Stimulated activated CD8-positive, alpha-beta memory T cell treated with anti-CD3 and anti-CD28 coated beads, Interleukin-12 subunit alpha, Interleukin-12 subunit beta, amount 100 ng/mL, for 1 hour (primary cell): ENCODE measurements around the gene MSI2.

Source experiments
- DNase-seq: peaks from one replicate; pipeline ENCODE4 v3.0.0-alpha.2; 2020; ENCODE audit warnings: low read depth

The MSI2 gene

DNA sequence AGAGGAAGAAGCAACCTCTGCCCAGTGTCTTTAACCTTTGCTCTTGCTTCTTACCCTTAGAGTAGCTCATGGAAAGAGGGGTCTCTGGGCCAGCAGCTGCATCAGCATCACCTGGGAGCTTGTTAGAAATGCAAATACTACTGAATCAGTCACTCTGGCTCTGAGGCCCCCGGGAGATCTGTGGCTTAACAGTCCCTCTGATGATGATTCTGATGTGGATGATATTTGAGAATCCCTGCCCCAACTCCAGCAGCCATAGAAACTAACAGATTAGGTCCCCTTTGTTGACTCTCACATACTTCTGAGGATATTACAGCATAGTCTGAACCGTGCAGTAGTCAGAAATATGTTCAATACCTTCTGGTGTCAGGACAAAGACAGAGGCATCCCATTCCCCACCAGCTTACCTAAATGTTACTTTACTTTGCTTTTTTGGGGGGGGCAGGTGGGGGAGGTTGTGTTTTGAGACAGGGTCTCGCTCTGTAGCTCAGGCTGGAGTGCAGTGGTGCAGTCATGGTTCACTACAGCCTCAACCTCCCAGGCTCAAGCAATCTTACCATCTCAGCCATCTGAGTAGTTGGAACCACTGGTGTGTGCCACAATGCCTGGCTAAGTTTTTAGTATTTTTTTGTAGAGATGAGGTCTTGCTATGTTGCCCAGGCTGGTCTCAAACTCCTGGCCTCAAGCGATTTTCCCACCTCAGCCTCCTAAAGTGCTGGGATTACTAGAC is 268.7 kb downstream of the MSI2 start:
- DNase-seq: no peak

DNA sequence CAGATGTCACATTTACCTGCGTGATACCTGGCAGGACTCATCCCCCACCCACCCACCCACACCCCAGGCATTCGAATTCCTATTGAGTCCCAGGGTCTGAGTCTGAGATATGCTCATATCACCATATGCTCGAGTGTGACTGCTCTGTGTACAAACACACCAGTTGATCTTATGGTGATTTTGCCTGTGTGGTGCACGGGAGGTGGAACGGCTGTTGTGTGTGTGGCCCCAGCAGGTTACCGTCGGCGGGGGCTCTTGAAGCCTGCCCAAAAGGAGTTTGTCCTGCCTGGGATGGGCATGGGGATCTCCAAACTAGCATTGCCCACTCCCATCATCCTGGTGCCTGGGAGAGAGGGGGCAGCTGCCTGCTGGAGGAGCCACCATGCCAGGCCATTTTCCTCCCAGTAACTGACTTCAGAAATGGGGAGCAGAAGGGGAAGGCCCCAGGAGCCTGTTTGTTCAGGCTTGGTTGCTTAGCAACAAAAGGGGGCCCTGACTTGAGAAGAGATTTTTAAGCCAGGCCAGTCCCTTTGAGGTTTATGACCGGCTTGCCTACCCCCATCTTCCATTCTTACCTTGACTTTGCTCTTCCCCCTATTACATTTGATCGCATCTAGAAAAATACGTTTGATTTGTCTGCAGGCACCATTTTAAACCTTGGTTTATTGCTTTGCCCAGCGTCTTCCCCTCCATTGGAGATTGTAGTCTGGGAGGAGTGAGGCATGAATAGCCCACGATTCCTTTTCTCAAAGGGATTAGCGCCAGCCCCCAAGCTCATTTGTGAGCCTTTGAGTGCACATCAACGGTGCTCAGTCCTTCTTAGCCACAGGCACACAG is 271.1 kb downstream of the MSI2 start:
- no peak for DNase-seq

DNA sequence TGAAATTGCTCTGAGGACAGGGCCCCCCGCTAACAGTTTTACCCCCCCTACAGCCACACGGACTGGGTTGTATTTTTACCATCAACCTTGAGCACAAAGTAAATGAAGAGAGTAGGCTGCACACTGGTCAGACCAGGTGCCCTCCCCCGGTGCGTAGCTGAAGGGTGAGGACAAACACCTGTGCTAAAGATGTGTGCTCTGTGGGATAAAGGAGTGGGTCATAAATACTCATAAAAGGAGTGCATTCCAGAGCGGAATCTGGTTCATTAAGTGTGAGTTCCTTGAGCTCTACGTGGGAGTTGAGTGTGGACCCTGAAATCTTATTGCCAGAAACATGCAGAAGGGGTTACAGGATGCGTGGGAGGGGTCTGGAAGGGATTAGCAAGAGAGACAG is 271.7 kb downstream of the MSI2 start:
- DNase-seq: no peak

DNA sequence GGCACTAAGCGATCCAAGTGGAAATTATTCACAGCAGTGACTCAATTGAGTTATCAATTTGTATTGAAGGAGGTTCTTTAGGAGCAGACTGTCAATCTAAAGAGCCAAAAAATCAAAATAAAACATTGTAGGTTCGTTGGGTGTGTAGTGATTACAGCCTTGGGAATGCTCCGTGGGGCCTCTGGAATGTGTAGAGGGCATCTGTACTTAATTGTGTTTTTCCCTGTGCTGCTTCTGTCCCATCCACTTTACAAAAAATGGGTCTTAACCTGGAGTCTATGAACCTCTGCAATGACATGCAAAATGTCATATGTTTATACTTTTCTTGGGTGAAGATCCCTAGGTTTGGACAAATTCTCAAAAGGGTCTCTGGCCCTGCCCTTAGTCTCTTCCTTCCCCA is 273.7 kb downstream of the MSI2 start:
- DNase-seq: no peak

DNA sequence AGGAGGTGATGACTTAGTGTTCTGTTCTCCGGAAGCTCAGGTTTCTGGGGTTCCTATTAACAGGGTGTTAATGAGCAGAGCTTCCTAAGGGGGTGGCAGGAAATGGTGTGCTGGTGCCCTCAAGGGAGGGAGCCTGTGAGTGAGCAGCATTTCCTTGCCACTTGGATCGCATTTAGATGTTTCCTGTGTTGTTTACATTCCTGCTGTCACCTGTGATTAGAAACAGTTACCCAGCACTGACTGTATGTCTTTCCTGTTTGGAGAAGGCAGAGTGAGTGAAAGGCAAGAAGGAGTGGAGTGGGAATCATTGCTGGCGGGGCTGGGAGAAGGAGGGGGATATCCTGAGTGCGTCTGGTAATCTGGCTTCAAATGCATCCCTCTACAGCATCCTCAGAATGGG is 274.2 kb downstream of the MSI2 start:
- DNase-seq: no peak

DNA sequence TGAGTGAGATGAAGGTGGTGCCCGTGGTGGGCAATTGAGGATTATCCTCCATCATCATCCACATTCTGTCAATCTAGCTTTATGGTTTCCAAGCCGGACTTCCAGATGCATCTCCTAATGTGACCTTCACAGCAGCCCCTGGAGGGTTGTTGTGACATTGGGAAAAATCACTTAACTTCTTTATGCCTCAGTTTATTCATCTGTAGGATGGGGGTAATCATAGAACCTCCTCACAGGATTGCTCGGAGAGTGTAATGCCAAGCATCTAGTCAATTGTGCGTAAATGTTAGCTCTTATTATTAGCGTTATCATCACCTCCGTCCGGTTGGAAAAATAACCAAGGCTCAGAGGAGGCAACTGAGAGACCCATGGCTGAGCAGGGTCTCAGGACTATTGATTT is 274.8 kb downstream of the MSI2 start:
- DNase-seq: no peak

DNA sequence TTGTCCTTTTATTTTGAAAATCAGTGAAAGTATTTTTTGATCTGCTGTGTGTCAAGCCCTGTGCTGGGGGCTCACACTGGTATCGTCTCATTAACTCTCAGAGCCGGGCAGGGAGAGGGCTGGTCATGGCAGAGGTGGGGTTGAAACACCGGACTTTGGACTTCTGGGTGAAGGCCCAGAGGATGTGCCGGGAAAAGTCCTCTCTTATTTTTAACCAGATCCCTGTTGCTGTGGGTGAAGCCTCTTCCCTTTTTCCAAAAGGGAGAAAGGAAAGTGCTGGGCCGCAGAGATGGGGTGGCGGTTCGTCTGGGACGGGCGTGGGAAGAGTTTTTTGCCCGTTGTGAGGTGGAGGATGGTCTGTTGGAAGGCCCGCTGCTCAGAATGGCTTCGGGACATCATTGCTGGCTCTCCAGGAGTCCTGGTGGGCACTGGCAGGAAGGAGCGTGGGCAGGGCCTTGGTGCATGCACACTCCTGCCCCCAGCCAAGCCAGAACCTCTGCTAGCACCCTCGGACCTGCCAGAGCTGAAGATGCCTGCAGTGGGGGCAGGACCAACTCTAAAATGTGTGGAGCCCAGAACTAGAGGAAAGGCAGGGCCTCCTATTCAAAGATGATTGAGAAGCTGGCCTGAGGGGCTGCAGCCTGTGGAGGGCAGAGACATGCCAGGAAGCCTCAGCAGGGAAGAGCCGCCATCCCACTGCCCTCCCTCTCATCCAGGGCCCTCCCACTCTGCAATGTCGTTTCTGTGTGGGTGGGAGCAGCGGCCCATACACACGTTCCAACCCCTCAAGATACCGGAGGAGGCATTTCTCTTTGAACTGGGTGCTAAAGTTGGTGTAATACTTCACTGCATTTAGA is 275.6 kb downstream of the MSI2 start:
- DNase-seq: no peak

DNA sequence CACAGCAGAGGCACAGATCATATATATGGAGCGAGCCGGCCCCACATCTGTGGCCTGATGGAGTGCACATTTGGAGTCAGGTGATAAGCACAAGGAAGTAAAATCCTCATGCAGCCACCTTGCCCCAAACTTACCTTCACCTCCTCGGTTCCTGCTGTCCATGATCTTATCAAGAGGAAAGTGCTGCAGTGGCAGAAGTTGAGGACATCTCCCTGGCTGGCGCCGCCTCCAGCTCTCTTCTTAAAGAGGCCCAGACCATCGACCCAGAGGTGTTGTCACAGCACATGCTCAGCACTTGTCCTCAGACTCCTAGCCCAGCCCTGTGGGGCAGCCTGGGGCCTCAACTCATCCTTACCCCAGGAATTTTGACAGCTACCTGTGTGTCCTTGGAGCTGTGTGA is 276.2 kb downstream of the MSI2 start:
- DNase-seq: no peak

DNA sequence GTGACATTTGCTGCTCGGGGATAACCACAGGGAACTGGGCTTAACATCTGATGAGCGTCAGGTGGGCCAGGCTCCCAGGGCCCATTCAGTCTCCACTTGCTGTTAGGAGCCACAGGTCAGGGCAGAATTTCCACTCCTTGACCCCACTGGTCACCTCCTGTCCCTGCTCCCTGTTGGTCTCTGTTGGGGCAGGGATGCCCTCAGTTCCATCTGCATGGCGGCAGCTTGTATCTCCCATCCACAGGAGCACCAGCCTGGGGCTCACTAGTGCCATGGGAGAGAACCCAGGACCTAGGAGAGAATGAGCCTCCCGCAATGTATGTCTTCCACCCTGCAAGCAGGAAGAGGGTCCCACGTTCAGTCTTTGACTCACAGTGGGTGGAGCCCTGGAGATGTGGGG is 276.6 kb downstream of the MSI2 start:
- no peak for DNase-seq

DNA sequence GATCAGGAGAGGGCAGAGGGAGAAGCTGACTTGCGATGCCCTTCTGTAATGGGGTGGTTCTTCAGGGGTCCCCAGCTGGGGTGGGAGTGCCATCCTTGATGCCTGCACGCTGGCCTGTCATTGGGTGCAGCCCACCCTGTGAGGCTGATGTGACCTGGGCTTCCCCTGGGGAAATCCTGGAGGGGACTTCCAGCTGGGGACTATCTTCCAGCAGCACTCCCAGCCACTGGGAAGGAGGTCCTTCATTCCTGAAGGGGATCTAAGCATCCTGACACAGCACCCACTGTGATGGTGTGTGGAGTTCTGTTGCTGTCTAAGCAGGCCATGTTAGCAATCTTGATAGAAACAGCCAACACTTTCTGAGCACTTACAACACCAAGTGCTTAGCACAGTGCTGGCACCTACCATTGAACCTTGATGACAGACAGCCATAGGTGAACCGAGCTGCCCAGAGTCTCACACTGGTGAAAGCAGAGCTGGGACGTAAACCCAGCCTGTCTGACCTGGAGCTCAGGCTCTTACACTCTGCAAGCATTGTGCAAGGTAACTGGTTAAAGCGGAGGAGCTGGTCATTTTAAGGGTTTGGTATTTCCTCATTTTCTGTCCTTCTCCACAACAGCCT is 277.5 kb downstream of the MSI2 start:
- DNase-seq: no peak

DNA sequence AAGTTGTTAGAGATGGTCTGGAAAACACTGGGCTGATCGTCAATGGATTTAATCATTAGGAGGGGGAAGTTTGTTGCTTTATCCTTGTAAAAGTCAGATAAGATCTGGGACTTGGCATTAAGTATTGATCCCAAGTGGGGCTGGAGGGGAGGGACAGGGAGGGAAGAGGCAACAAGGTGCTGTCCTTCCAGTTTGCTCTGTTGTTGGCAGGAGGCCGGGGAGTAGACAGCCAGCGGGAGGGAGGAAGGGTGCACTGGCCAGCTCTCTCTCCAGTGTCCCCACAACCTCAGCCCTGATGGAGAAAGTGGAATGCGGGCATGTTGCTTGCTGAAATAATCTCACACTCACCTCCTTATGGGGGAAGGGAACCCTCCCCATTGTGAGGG is 278.5 kb downstream of the MSI2 start:
- DNase-seq: no peak

DNA sequence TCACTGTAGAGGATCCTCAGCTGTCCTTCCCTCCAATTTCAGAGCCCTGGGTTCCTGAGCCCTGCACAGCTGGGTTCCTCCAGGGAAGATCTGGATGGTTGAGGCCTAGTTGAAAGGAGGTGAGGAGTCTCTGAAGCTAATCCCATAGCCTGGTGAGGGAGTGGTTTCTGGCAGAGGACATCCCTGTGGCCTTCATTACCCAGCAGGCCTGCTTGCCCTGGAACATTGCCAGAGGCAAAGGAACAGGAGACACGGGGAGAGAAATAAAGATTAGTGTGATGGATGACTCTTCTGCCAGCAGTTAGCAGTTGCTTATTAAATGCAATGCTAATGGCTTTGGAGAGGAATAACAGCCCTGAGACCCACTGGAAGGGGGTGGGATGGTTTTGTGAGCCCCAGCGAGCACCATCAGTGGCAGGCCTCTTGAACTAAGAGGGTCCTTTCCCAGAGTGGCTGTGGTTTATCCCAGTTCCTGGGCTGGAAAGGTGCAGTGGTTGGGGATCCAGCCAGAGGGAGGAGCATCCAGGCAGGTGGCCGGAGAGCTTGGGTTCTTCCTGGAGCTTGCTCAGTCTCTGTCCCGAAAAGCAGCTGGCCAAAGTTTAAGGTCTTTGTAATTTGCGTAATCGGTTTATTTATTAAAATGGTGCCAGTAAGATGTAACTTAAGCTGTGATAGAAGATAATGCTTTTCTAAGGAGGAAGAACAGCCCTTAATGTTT is 279.1 kb downstream of the MSI2 start:
- DNase-seq: no peak

DNA sequence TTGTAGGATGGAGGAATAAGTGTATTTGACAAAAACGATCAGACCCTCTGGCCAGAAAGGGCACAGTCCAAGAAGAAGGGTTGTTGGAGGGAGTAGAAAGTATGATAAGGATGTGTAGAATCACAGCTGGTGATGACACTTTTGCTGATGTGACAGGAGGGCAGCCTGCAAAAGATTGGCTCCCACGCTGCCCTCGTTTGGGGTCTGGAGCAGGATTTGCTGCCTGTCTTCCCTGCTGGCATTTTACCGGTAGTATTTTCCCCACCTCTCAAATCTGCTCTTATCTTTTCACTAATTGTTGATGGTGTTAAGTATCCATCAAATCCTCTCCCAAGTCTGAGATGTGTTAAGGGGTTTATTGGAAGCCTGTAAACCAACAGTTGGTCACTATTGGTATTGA is 280.0 kb downstream of the MSI2 start:
- no peak for DNase-seq

DNA sequence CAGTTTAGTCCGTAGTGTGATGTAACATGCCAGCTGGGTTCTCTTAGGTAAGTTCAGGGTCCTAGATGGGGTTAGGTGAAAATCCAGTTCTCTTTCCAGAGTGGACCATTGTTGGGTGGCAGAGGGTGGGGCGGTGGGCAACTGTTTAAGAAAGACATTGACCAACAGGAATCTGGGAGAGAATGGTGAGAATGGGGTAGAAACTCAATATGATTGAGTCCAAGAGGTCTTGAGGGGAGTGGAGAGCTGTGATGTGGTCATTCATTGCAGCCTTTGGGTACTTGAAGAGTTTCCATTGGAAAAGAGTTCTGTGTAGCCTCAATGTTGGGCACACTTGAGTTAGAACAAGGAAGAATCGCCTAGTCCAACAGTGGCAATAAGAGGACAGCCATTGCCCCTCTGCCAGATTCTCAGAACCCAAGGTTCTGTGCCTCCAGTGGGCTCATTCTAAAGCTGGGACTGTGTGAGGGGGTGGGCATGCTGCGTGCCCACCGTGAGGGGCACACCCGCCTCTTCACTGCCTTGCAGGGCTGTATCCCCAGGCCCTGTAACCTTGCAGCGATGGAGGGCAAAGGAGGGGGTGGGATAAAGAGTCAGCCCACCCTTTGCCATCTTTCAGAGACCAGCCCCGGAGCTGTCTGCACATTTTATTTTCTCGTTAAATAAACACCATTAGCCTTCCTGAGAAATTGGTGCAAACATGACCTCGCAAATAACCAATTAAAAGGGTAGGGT is 280.6 kb downstream of the MSI2 start:
- no peak for DNase-seq

DNA sequence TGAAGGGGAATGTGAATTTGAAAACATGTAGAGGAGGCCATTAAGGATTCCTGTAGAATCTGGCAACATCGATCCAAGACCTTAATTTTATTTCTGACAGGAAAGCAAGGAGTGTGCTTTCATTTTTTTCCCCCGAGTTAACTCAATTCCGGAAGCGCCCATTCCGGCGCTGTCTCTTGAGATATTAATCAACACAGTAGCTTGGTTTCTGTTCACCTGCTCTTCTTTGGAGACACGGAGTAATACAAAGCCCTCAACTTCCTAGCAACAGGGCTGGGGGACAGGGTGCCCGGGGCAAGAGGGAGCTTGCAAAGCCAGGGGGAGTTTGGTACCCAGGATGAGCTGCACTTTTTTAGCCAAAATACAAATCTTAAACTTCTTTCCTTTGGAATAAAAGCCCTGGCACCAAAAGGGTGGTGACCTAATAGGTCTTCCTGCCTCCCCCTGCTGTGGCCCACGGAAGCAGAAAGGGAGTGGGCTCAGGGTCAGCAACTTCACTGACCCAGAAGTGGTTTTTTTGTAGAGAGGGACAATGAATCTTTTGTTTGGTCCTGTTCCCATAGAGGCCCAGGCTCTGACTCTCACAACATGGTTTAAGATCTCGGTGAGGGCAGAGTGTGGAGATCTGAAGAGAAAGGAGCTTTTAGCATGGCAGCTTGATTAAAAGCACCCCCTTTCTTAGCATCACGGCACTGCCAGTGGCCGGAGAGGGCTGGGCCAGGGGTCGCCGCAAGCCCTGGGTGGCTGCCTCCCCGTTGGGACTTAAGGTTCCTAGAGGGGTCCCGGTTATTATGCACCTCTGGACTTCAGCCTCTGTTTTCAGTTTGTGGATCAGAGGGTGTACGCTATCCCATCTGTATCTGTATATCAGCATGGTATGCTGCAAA is 281.4 kb downstream of the MSI2 start:
- no peak for DNase-seq

DNA sequence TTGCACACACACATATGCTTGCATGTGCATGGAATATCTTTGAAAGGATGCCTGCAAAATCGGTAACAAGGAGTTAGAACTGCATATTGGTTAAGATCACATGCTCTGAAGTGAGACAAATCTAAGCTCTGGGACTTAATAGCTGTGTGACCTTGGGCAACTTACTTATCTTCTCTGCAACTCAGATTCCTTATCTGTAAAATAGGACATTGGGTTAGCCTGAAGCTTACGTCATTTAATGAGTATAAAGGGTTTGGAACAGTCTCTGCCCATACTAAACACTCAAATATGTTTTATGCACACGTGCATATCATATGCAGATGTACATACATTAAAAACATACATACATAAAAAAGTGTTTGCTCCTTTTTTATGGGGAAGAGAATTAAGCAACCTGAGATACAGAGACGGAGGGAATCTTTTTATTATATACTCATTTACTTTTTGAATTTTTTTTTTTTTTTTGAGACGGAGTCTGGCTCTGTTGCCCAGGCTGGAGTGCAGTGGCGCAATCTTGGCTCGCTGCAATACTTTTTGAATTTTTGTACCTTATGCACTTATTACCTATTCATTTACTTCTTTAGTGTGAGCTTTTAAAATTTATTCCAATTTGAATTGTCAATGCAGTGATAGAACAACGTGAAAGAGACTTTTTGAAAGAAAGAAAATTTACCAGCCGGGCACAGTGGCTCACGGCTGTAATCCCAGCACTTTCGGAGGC is 282.6 kb downstream of the MSI2 start:
- DNase-seq: no peak

DNA sequence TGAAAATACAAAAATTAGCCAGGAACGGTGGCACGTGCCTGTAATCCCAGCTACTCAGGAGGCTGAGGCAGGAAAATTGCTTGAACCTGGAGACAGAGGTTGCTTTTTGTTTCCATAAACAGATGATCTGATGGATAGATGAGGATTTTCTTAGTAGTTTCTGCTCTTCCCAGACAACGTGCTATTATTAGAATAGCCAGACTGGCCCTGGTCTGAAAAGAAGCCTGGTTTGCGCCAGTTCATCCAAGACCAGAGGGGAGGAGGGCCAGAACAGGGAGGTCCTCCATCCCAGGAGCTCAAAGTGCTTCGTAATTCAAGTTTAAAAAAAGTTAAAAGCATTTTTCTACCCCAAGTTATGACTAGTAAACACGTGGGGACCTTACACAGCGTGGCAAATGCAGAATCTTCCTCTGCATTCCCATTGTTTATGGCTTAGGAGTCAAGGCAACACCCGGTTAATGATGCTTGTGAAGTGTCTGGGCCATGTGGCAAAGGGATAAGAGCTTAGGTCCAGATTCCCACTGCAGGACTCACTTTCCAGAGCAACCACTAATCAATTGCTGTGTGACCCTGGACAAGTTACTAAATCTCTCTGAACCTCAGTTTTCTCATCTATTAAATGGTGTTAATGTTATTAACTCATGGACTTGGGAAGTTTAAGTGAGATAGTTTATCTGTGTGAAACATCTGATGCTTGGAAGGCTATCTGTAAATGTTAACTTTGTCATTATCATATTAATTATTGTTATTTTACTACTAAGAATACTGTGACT is 283.4 kb downstream of the MSI2 start:
- no peak for DNase-seq

DNA sequence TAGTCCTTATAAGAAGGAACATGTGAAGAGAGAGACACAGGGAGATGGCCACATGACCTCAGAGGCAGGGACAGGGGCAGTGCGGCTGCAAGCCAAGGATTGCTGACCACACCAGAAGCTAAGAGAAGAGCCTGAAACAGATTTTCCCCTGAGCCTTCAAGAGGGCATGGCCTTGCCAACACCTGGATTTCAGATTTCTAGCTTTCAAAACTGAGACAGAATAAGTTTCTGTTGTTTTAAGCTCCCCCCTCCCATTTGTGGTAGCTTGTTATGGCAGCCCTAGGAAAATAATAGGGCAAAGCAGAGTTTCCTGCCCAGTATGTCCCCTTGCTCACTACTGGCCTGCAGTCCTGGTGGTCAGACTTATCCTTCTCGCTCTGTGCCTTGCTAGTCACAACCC is 284.3 kb downstream of the MSI2 start:
- no peak for DNase-seq
